HG03378 (cell line): Measurements from ENCODE around the gene GLYR1.
A peak's percentile ranks its signal among the peaks of the same experiment; 100 is the strongest.

Experiments used
- ATAC-seq: cut with Tn5 transposase; IDR thresholded peaks from one replicate; pipeline ENCODE4 v1.9.1; 2021; ENCODE audit warnings: mild to moderate bottlenecking, moderate library complexity; ENCODE audit not compliant: unreplicated experiment

The GLYR1 gene

DNA sequence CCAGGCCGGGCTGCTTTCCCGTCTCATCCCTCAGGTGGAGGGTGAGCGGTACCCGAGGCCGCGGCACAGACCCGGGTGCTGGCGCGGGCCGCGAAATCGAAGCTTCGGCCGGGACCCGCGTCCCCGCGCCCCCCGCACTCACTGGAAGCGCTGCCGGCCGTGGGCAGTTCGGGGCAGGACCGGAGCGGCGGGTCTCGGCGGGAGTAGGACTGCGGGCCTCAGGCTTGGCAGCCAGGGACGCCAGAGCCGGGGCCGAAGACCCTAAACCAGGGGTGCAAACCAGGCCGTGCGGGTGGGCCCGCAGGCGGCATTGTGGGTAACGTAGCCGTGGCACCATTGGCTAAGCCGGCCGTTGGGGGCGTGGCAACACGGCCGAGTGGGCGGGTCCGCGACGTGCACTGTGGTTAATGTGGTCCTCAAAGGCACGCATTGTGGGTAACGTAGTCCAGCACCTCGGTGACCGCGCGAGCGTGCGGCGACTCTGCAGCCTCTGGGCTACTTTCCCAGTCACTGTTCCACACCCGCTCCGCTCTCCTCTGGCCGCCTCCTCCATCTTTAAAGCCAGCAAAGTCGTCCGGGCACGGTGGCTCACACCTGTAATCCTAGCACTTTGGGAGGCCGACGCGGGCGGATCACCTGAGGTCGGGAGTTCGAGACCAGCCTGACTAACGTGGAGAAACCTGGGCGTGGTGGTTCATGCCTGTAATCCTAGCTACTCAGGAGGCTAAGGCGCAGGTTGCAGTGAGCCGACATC lies 80.0 kb downstream of the GLYR1 start, which contains the start of gene ZNF500:
Gene ZNF500, minus strand, starts transcription at position 288 of the 754 bp plus-strand sequence. CDS start 1,184 bp downstream, outside the sequence.
- peak; percentile 82 for ATAC-seq

- no peak for ATAC-seq
Measured at GRCh38 chr16:4765511-4766474, 81.3 kb downstream of the GLYR1 start.

DNA sequence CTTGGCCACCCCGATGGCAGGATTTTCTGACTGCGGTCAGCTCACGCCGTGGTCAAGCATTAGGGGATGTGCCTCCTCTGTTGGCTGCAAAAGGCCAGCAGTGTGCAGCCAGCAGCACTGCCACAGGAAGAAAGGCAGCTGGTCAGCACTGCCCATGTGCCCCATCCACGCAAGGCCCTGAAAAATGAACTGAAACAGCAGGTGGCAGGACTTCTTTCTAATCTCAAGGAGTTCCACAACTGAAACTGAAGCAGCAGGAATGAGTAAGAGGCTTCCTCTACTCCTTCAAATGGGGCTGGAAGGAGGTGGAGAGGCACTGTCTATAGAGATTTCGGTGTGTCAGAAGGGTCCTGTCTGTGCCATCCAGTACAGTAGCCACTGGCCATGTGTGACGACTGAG lies 83.3 kb downstream of the GLYR1 start:
- no peak for ATAC-seq

- no peak for ATAC-seq
Measured at GRCh38 chr16:4762205-4762604, 84.9 kb downstream of the GLYR1 start.

DNA sequence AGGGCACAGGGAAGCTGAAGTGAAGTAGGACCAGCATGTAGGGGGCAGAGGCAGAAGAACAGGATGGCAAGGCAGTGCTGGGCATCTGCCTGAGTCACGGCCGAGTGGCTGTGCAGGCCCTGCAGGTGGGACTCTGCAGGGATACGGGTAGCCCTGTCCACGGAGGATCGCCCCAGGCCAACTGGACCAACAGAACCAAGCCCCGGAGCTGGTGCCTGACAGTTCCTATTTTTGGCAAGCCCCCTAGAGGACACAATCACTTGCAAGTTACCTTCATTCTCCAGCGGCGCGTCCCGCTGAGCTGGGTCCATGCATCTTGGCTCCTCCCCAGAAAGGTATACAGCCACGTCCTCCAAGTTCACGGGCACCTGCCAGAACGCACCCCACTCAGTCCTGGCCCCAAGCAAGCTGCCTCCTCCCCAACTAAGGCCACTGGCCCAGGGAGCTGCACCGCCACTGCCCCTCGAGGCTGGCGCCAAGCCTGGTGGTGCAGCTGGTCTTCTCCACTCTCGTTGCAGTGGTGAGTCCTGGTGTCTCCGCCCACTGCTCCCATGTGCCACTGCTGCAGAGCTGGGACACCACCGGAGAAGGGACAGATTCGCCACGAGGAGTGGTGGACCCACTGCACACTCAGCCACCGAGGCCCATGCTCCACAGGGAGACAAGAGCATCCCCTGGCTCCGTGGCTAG lies 86.7 kb downstream of the GLYR1 start:
- no peak for ATAC-seq

DNA sequence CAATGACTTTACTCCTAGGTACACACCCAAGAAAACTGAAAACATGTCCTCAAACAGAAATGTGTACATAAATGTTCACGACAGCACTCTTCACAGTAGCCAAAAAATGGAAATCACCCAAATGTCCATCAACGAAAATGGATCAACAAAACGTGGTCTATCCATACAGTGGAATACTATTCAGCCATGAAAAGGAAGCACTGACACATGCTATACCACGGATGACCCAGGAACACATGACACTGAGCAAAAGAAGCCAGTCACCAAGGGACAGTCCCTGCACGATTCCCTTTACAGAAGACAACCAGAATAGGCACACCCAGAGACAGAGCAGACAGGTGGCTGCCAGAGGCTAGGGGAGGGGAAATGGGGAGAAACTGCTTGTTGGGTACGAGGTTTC lies 91.4 kb downstream of the GLYR1 start:
- ATAC-seq: no peak

DNA sequence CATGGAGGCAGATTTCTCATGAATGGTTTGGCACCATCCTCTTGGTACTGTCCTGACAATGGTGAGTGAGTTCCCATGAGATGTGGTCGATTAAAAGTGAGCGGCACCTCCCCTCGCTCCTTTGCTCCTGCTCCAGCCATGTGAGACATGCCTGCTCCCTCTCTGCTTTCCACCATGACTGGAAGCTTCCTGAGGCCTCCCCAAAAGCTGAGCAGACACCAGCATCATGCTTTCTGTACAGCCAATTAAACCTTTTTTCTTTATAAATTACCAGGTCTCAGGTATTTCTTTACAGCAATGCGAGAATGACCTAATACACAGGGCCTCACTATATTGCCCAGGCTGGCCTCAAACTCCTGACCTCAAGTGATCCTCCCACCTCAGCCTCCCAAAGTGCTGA lies 92.2 kb downstream of the GLYR1 start:
- no peak for ATAC-seq

GRCh38 chr16:4753227-4753626 lies 93.9 kb downstream of the GLYR1 start:
- ATAC-seq: no peak
